NCI-H2107 (cell line): ENCODE data around the gene CD44.

ENCODE experiments used
- DNase-seq: peaks from one replicate; lab custom pipeline; 2025; lab: John Stamatoyannopoulos, UW

Gene CD44

DNA sequence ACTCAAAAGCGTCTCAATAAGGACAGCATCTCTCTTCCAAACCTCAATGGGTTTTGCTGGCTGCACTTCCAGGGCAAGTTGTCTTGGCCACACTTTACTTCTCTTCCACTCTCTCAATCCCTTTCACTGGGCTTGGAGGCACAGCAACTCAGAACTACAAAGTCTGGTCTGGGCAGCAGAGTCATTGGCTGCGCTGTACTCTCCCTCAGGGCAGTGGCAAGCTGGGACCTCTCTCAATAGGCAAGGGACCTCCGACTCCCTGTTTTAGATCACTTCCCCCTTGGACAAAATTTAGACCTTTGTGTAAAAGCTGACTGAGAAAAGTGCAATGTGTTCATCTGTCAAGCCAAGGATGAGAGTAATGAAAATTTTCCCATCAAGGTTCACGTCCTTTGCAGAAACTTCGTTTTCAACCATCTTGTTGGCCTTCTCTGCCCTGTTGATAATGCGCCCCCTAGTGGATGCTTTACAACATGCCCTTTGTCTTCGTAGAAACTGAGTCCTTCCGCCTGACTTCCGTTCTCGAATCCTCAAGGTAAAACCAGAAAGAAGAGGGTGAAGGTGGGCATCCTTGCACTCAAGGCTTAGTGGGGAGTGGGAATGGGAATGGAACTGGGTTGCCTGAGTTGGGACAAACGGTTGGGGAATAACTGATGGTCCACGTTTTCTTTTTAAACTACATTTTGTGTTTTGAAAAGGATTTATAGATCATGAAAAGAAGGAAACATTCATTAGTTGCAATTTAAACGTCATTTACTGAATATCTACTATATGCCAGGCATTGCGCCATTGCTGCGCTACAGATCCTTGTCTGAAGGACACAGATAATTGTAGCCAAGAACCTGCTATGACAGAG is 99.1 kb downstream of the CD44 start:
- DNase-seq, result peak; percentile 22

DNA sequence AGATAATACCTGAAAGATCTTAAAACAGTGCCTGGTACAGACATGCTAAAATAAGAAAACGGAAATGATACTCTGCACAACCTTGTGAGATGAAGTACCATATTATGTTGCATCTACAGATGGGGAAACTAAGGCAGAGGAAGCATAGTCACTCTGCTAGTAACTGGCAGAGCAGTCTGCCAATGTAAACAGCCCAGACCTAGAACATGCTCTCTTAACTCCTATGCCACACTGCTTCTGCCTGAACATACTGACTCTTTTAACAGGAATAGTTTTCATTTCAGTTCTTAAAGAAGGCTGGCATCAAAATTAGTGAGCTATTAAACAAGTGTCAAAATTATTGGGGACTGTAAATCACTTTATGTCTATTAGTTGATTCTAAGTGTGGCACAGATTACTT is 99.9 kb downstream of the CD44 start:
- no peak for DNase-seq

DNA sequence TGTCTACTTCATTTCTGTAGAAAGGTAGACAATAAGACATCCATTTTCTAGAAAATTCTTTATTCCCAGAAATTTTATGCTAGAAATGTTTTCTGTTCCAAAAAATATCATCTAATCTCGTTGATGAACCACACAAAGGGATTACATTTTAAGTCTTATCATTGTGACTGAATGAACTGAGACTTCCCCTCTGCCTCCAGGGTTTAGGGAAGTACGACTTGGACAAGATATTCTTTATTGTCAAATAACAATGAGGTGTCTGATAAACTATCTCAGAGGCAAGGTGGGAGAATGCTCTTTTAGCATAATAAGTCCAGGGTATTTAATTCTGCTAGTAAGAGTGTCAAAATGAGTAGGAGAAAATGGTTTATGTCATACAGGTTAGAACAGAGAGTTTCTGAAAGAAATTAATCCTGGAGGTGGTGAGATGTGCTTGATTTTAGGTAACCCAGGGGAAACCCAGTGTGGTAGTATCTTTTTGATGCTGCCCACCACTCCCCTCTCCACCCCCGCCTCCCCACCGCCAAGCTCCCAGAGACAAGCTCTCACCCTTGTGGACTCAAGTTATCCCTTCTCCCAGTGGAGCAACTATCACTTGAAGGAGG is 100.6 kb downstream of the CD44 start:
- DNase-seq, result no peak

DNA sequence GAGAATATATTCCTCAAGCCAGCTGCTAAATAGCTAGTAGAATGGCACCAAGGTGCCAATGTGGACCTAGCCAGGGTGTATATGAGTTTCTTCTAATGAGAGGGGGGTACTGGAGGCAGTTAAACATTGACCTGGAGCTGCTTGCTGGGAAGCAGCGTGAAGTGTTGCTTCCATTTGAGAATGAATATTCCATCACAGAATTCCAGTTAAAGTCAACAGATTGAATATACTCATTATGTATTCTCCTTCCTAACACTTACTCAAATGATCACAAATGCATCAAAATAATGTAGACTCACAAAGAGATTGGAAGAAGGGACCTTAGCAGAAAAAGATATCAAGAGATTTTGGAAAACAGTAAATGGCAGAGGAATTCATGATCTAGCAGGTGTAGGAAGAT is 102.1 kb downstream of the CD44 start:
- DNase-seq, result no peak

DNA sequence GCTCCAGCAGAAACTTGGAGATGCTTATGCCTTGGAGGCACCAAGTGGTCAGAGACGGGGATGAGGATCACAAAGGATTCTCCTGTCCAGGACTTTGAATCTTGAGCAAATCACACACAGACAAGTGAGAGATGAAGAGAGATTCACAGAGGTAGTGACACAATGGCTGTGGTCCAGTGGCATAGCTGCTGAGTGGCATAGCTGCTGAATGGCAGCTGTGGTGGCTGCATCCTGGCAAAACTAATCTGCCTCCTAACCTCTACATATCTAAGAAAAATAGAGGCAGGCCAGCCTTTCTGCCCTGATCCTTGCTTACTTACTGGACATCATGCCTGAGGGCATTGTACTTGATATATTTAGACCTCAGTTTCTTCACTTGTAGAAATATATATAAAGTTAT is 102.6 kb downstream of the CD44 start:
- no peak for DNase-seq

DNA sequence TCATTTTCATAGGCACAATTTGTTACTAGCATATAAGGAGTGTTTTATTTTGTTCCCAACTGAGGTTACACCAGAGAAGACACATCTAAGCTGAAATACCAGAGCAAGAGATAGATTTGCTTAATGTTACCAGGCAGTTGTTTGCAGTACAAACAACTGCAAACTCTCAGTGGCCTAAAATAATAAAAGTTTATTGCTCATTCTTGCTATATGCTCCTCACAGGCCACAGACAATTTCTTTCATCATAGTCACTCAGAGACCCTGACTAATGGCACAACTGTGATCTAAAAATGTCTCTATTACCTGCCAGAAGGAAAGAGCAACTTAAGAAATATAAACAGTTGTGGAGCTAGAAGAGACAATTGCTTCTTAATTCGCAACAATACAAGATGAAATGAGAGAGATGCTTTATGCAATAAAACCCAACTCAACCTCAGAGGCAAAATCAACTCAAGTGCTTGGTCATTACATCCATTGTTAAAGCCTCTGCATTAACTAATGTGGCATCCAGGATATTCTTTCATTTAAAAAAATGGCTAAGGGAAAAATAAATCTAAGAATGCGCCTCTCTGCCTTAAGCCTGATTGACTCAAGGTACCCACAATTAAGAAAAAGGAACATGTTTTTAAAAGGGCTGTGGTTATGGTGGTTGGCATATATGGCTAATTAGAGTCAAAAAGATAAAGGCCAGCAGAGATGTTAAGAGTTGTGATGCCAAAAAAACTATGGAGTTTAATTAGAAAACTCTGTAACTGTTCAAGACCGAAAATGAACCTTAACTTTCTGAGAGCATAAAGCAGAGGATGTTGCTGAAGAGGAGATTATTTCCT is 103.7 kb downstream of the CD44 start:
- DNase-seq, result no peak

DNA sequence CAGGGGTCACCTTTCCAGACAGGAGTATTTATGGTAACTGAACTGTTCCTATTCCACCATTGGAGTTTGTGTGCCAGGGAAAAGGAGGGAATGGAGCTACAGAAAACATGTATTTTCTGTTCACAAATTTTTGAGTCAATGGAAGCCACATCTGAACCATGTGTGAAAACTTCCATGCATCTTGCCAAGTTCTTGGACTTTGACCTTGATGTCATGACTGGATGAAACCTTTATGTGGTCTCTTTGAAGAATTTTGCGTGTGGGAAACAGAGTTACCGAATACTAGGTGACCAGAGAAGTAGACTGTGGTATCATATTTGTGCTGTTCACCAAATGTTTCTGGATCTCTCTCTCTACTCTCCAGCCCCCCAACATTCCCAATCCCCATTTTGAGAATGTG is 104.8 kb downstream of the CD44 start:
- no peak for DNase-seq

DNA sequence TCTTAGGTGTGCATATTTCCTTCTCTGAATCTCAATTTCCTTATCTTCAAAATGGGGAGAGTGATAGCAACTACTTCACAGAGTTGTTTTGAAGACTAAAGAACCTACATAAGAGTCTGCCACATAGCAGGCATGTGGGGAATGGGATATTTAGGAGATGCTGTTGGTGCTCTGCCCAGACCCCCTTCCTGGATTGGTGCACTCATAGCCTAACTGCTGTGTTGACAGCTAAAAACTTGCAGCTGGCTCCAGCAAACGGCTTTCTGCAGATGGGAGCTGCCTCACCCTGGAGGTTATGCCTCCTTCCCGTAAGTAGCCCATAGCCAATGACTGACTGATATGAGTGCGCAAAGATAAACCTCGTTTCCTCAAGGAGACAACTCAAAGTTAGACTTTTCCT is 106.1 kb downstream of the CD44 start:
- DNase-seq, result no peak

DNA sequence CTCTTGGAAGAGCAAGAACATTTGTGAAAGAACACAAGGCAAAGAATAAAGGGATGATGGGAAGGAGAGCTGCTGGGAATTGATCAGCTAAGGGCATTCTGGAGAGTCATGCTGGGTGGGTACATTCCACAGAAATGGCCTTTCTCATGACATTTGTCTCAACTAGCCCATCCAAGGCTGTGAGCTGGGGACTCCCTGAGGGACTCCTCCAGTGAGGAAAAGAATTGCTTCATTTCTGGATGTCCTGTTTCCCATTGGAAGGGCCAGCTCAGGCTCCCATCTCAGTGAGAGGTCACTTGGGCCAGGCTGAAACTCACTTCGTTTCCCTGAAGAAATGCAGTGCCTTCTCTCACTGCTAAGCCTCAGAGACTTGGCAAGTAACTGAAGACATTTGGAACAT is 106.8 kb downstream of the CD44 start:
- DNase-seq, result no peak

DNA sequence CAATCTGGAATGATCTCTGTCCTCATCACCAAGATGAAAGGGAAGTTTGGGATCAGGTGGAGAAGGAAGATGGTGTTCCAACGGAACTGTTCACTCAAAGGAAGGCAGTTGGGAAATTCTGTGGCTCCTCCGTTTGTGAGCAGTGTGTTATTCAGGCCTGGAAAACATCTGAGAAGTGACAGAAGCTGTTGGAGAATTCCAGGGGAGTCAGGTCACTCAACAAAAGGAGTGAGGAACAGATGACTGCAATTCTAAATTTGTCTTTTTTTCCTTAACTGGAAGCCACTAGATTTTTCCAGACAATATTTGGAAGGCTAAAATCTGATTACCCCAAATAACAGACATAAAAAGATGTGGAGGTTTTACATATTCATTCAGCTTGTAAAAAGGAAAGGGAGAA is 107.8 kb downstream of the CD44 start:
- no peak for DNase-seq

DNA sequence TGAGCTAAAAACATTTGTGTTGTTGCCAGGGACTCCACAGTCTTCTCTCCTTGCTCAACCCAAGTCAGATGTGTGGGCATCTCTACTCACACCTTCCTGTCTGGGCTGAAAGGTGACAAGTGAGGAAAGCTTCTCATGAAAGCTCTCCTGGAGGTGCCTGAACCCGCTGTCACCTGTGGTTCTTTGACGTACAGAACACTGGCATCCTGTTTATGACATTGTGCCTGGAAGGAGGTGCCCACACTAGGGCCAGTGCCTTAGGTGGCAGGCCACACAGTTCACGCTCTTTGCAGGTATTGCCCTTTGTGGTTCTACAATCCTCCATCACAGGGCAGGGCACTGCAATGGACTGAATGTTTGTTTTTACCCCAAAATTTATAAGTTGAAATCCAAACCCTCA is 108.5 kb downstream of the CD44 start:
- no peak for DNase-seq

DNA sequence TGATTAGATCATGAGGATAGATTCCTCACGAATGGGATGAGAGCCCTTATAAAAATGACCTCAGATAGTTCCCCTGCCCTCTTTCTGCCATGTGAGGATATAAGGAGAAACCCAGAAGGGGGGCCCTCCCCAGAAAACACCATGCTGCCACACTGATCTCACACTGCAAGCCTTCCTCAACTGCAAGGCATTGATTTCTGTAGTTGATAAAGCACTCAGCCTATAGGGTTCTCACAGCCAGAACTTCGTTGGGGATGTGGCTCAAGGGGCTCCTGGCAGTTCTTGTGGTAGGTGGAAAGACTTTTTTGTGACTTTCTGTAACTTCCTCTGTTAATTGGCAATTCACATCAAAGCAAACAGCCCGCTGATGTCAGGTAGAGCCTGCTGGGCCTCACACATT is 108.9 kb downstream of the CD44 start:
- DNase-seq, result no peak

DNA sequence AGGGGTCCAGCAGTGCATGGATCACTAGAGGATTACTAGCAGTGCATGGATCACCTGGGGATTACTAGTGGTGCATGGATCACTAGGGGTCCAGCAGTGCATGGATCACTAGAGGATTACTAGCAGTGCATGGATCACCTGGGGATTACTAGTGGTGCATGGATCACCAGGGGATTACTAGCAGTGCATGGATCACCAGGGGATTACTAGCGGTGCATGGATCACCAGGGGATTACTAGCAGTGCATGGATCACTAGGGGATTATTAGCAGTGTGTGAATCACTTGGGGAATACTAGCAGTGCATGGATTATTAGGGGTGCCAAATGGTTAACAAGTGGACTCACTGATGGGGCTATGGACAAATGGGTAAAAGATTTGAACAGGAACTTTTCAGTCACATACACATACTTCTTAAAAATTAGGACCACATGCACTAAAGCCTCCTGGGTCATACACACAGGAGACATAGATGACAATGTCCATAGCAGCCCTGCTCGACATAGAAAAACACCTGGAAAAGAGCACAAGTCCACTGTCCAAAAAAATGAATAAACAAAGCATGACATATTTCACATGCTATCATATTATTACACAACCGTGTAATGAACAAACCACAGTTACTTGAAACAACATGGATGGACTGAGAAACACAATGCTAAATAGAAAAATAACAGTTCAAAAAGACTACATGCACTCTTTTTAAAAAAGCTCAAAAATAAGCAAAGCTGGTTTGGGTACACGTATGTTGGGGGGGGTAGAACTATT is 109.8 kb downstream of the CD44 start:
- no peak for DNase-seq

DNA sequence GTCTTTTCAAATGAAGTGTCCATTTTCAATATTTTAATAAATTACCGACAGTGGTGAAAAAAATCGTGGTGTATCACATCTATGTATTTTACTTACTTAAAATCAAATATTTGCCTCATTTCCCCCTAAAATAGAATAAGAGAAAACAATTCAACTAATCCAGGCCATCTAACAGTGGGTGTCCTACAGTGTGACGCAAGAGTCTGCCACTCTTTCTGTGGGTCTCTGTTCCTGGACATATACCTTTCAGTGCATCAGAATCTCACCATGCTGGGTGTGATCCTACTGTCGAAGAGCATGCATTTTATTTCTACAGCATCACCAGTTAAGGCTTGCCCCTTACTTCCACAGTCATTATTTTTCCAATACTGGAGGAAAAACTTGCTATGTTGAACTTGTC is 111.2 kb downstream of the CD44 start:
- DNase-seq, result no peak

DNA sequence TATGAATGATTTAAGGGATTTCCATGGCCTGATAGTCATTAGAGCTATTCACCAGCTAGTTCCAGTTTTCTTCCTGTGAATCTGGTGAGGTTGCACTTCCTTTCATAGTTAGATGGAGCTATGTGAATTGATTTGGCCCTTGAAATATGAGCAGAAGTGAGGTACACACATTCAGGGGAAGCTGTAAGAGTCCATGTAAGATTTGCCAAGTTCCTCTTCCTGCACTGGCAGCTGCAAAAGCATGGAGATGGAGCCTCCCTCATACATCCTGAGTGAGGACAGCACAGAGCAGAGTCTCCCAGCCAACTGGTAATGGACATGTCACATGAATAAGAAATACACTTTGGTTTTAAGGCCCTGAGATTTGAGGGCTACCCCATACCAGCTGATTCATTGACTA is 111.7 kb downstream of the CD44 start:
- DNase-seq, result no peak

DNA sequence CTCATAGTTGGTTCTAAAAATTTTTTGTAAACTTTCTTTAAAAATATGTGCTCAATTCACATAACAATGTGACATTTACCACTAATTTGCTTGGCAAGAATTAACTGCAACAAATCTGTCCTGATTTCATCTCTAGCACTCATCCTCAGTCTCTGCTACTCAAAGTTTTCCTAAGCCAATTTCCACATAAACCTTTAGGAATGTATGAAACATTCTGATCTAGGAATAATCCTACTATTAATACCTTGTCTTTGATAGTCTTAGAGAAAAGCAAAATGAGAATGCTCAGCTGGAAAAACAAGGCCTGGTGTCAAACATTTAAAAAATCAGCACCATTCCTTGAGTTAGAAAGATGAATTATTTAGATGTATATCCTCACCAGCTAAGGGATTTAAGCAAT is 114.3 kb downstream of the CD44 start:
- no peak for DNase-seq

DNA sequence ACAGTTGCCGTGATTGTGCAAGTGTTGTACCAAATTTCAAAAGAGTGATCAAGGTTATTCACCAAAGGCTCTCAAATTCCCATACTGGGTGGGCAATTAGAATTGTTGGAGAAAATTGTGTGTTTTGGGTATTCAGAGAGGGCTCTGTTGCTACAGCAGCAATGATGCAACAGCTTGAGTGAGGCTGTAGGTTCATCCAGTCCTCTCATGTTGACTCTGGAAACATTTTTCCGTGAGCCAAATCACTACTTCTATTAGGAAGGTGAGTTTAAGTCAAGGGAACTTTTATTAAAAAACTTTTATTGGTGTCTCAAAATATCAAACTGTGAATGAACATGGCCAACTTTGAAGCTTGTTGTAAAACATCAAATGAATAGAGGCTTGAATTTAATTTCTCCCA is 116.5 kb downstream of the CD44 start:
- no peak for DNase-seq

DNA sequence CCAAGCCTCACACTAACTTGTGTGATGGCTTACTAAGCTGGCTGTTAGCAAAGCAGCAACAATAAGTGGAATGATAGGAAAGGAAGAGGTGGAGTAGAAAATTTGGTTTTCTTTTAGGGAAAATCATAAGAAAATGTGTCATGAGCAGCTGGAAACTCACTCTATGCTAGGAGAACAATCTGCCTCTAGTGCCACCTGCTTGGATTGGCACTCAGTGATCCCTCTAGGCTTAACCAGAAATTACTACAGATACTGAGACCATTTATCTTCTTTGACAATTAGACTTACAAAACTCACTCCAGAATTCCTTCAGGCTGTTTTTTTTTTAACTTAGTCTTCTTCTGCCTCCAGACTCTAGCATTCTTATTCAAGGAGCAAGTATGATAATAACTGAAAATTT is 117.3 kb downstream of the CD44 start:
- no peak for DNase-seq

DNA sequence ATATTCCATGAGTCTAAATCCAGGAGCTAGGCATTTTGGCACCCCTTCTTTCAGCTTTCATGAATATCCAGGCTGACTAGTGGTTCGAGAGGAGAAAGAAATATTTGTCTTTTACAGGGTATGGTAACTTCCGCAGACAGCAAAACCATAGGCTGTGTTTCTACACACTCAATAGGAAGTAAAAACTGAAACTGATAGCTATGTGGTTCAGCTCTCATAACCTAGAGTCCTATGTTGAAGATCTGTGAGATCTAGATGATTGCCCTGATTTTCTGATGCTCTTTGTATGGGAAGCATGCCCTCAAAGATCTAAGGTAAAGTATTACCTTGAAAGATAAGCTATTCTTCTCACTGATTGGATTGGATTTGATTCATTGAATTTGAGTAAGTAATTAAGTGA is 118.3 kb downstream of the CD44 start:
- DNase-seq, result no peak

DNA sequence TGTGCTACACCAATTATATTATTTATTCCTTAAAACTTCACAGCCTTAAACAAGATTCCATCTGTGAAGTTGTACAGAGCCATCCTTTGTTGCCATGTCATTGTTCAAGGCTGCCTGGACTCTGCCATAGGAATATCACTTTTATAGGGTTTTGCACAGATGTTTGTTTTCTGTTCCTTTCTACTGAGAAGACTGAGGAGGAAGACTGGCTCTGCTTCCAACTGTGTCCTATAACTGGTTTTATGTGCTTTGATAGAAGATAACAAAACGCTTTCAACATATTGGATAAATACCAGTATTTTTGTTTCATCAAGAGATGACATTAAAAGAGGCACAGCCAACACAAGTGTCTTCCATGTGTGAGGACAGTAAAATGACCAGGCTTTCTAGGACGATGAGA is 120.6 kb downstream of the CD44 start:
- DNase-seq, result no peak

DNA sequence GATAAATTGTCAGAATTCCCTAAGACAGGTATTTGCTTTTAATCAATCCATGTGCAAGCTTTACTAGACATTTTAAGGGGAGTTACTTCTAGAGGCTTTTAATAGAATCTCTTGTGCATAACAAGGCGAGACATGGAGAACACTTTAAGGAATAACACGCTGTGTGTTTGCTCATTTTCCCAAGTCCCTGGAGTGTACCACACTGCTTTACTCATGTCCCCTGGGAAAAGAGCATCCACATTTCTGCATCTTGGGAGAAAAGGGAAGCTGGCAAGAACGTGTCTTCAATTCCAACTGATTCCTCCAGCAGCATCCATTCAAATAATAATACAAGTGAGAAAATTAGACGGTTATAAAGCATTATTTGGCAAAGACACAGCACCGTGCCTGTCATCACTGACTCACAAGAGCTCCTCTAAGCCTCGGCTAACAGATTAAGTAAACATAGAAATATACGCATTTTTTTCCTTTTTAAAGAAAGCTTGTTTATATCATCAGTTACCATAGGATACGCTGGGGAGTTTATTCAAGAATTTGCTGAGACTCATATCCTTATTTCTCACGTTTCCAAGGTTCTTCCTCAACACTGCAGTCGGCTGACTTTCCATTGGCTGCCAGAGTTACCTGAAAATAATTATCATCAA is 121.5 kb downstream of the CD44 start:
- no peak for DNase-seq

DNA sequence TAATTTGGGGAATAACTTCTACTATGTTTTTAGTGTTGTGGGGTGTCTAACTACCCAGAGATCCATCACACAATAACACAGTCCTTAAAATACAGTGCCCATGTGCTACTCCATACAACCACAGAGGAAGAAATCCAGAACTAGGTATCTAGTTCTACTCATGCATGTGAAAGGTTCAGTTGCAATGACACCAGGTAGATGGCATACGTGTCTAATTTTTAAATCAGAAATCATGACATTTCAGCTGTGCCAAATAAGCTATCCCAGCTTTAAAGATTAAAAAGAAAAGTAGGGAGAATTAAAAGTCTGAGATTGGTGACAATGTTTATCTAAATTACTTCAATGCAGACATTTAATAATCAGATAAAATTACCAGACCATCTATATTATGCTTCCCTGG is 122.2 kb downstream of the CD44 start:
- no peak for DNase-seq
